GM21367 (cell line): ENCODE results near the gene ATG4C.
A peak's percentile ranks its signal among the peaks of the same experiment; 100 is the strongest.

Source experiments
- ATAC-seq: cut with Tn5 transposase; IDR thresholded peaks from one replicate; pipeline ENCODE4 v1.9.1; 2021; ENCODE audit not compliant: unreplicated experiment

Gene ATG4C

DNA sequence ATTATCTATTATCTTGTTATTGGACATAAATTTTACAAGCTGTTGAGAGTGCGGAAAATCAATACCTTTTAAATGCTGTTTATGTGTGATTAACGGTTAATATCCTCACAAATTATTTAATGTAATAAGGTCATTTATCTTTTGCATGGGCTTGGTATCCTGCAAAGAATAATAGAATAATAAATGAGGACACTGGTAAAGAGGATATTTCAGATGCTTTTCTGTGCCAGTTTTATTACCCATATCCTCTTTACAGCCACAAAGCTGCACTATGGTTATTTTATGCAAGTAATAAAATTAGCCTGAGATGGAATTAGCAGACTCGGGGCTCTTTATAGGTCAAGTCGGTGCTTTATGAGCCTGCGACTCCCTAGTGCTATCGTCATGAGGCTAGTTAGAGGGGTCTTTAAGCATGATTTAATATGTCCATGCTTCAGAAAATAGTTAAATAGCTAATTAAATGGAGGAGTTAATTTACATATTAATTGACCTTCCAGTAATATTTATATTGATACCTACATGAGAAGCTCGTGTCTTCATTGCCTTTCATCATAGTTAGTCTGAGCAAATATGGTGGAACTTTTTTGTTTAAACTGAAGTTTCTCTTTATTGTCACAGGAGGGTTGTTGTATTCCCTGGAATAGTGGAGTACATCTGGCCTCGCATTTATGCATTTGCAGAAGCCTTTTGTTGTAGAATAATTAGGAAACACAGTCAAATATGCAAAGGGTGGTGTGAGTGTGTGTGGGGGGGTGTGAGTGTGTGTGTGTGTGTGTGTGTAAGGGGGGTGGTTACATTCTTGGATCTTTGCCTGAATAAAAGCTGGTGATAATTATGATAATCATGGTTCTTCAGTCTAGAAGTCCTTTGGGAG lies 120.3 kb downstream of the ATG4C start:
- ATAC-seq, result no peak

DNA sequence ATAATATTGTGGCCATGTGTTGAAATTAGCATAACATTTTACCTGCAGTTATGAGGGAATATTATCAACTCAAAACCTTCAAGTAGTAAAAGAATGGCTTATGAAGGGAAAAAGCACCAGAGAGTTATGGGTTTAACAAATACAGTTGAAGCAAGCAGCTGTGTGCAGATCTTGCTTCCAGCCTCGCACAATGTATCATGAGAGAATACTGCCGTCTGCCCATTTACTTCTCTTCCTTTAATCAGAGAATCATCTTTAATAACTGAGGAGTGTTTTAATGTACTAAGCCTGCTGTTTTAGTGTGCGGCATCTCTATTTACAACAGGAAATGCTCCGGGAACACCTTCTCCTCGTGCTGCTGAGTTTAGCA lies 120.9 kb downstream of the ATG4C start:
- no peak for ATAC-seq

DNA sequence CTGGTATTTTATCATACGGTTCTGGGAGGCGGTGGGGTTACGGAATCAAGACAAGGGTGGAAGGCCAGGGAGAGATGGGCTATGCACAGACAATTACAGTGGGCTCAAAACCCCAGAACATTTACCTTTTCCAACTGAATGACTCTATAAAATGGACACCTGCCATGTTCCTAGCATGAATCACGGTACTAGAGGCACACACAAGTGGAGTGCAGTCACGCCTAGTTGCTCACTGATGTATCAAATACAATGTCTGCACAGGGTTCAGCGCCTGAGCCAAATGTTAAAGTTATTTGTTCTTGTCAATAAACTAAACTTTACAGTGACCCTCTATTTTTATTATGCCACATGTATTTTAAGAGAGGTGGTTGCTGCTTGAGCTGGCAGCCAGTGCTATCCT lies 121.4 kb downstream of the ATG4C start:
- no peak for ATAC-seq

DNA sequence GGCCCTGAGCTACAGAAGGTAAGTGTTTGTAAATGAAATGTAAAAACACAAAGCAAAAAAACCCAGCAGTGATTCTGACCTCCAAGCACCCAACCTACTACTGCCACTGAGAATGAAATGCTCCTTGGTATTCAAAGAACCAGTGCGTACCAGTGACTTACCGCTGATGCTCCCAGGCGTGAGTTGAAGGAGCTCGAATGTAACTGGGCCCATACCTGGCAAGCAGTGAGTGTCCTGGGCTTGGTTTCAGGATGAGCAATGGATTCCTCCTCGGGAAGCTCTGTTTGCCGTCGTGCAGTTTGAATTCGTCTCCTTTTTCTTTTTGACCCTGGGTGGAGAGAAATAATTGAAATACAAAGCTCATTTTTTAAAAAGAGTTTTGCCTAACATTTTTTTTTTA lies 121.9 kb downstream of the ATG4C start:
- no peak for ATAC-seq

DNA sequence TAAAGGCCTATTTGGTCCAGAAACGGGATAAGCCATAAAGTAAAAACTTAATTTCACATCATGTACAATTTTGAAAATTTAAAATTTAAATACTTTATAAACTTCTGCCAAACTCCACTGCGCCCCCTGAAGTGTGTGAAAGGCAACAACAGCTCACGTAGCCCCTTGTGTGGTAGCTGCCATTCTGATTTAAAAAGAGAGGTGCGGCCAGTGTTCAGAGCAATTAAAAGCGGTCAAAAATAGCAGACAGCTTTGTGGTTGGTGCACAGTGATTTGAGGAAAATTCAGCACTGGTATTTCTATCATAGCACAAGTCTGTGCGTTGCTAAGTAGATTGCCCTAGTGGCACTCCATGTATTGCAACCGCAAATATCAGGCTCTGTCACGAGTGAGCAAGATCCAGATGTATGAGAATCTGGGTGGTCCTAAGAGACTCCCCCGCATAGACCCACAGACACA lies 122.5 kb downstream of the ATG4C start:
- ATAC-seq, result no peak

DNA sequence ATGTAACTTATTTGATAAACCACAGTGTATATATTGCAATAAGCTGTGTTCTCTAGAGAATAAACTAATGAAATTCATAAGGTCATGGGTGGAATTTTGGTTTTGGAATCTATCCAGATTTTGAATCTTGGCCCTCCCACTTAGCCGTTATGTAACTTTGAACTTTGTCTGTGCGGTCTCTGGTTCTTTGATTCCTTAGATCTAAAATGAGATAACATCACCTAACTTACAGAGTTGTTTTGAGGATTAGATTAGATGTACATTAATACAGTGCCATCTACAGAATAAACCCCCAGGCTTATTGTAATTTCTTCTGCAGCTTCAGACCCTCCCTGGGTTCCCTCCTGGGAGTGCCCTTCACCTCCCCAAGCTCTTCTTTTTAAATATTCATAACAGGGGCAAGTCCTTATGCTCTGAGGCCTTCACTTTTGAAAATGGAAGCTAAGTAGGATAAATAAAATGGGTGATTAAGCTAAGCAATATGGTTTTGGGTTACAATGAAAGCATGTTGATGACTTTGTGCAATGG lies 124.3 kb downstream of the ATG4C start:
- ATAC-seq, result no peak

DNA sequence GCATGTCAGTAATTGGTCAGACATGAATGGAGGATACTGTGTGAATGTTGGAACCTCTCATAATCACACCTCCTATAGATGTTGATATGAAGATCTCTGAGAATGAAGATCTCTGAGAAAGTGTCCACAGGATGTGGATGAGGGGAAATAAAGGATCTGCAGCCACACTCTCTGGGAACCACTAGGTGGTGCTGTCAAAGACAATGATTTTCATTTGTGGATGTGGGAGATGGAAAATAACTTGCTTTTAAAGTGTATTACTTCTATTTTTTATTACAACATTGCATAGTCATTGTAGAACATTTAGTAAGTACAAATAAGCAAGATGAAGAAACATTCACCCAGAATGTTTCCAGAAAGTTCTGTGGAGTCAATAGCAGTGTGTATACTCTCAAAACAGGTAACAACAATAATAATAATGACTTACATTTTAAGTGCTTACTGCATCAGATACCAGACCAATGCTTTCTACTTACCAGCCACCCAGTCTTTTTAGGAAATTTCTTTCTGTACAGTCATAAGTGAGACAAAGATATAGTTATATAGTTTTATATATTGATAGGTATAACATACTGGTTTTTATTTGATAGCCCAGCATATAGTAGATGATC lies 128.2 kb downstream of the ATG4C start:
- ATAC-seq, result peak; percentile 65
